DMS 273 treated with DMSO at 0.1 percent for 48 hours (cell line): Measurements from ENCODE around the gene GALNT17.
A peak's percentile ranks its signal among the peaks of the same experiment; 100 is the strongest.

Experiments
- DNase-seq: peaks from one replicate; lab custom pipeline; 2025; lab: John Stamatoyannopoulos, UW

GALNT17 gene

DNA sequence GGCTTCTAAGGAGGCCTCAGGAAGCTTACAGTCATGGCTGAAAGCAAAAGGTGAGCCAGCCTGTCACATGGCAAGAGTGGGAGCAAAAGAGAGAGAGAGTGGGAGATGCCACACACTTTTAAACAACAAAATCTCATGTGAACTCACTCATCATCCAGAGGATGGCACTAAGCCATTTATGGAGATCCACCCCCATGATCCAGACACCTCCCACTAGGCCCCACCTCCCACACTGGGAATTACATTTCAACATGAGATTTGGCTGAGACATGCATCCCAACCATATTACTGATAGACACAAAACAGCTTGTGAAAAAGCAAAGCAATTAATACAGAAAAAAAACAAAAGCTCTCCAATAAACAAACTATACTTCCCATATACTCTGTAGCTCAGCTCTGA, 210.3 kb downstream of the GALNT17 start:
- no peak for DNase-seq

DNA sequence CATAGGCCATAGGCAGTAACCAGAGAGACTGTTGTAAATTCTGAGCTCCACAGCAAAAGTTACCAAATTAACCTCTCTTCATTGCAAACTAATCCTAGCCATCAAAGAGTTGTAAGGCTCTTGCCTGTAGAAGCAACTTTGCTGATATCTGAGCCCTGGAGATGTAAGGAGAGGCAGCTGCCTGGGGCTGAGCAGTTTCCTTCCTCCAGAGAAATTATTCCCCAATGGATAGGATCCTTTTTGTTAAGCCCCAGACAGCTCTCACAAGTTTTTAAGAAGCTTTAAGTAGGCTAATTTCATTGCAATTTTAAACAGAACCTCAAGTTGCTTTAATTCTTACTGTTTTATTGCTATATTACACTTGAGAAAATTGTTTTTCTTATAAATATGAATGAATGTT, 211.1 kb downstream of the GALNT17 start:
- no peak for DNase-seq

DNA sequence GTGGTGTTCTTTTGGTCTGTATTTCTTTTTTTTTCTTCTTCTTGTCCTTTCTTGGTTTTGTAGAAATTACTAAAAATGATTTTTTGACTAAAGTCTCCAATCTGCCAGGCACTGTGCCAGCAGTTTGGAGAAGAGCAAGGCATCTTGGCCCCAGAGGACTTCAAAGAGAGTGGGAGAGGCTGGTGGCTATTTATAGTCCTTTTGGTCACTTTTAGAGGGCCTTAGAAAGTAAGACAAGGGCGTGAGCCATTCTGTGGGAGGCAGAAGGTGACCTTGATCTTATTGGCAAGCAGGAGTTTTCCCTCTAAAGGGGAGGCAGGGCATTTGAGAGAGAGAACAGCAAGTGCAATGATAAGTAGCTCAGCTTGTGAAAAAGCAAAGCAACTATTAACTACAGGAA, 211.9 kb downstream of the GALNT17 start:
- no peak for DNase-seq

DNA sequence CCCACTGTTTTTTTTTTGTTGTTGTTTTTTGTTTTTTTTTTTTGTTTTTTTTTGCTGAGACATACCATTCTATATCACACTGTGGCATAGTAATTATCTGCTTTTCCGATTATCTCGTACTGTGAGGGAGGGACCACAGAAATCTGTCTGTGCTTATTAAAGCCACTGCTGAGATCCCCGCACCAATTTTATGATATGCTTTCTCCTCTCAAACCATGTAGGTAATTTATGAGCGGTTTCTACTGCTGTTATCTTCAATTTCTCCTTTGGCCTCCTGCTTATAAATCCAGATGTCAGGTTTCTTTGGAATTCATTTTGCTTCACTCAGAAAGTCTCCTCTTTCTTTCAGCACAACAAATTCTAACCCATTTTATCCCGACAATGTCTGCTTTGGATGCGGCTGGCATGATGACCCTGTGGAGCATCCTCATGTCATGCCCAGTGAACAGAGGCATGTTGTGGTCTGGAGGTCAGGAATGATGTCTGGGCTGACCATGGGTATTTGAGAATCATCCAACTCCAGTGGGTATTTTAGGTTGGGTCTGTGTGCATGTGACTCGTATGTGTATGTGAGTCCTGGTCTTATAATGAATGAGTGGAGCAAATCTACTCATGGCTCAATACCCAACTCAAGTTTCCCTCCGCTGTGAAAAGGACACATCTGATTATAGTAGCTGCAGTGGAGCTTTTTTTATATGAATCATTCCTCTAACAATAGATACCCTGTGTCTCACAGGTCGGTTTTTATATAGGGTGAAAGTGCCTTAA, 213.4 kb downstream of the GALNT17 start:
- no peak for DNase-seq

DNA sequence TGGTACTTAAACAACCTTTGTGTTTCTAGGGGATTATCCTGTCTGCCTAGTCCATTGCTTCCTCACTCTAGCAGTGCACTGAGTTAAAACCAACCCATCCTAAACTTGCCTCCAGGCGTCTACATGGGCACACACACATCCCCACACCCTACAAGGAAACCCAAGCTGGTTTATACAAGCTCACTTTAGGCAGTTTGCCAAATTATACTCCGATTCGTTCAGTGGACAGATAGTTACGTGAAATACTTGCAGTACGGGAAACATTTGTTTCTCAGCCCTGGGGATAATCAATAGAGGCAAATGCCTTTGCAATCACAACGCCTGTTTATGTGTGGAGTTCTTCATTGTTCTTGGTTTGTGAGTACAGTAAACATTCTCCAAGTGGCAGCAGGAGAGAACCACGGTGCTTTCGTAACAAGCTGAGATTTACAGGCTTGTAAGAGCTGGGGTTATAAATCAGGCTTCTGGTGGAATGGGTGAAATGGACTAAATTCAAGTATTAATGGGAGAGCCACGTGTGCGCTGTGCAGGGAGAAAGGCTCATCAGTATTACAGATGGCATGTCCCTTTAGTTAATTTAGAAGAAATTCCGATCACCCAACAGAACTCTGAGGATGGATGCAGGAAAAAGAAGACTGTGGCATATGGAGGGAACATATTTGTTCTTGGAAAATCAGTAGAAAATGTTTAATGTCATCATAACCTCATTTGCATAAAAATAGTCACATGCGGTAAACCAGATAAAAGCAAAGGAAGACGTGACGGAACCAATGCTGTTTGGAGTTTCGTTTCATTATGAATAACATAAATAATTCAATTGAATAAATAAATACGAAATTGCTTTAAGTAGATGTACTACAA, 217.1 kb downstream of the GALNT17 start:
- DNase-seq = peak; percentile 68

DNA sequence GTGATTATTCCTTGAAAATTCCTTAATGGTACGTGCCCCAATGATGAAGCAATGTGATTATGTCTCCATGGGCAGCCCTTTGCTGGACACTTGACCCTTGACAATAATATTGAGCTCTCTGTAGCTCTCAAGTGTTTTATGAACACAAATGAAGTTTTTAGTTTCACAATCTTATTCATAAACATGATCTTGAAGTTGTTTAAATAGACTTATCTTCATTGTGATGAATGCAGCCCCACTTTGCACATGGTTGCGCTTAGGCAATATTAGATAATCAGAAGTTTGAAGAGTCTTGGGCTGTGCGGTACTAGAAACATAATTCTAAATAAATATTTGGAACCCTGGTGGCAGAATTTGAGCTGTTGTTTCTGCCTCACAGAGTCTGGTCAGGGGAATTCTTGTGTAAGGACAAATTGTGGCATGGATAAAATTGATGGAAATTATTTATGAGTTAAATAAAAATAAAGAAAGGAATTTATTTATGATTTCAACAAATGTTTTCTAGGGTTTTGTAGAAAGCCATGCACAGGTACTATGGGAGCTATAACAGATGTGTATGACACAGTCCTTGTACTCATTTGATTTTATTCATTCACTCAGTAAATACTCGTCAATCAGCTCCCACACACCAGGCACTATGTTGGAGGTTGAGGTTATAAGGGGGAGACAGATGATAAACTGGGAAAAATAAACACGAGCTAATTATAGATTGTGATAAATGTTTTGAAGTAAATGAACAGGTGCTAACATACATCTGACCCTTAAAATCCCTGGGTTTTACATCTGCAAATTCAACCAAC, 217.9 kb downstream of the GALNT17 start:
- DNase-seq = no peak

DNA sequence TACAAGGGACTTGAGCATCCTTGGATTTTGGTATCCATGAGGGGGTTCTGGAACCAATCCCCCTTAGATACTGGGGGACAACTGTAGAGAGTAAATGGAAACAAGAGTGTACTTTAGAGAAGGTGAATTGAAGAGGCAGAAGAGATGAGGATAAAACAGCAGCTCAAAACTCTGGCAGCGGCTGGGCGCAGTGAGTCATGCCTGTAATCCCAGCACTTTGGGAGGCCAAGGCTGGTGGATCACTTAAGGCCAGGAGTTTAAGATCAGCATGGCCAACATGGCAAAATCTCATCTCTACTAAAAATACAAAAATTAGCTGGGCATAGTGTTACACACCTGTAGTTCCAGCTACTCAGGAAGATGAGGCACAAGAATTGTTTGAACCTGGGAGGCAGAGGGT, 218.7 kb downstream of the GALNT17 start:
- DNase-seq = no peak

DNA sequence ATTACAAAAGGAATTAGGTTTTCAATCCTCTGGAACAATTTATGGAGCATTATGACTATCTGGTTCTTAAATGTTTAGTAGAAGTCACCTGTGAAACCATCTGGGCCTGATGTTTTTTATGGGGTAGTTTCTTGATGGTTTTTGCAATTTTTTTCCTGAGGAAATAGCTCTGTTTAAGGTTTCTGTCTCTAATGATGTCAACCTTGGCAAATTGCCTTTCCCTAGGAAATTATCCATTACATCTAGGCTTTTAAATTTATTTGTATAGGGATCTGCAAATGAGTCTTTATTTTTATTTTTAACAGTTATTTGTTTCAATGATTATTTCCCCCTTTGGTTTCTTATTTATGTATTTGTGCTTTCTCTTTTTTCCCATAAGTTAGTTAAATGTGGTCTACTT, 222.8 kb downstream of the GALNT17 start:
- DNase-seq = no peak

DNA sequence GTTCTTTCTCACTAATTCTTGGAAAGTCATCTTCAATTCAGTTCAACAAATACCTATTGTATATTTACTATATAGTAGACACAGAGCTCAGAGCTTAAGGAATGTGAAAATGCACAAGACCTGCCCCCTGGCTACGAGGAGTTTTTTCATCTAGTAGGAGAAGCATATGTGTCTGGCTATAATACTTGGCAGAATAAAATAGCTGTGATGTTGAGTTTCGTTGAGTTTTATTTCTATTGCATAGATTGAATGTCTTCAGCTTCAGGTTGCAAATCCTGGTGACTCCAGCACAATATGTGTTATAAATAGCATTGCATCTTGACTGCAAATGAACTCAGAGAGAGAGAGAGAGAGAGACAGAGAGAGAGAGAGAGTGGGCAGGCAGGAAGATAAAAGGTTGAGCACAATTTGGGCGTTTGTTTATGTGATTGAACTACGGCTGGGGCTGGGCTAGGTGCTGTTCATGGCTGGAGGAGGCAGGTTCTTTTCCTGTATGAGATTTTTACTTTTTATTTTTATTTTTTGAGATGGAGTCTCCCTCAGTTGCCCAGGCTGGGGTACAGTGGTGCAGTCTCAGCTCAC, 229.6 kb downstream of the GALNT17 start:
- no peak for DNase-seq

DNA sequence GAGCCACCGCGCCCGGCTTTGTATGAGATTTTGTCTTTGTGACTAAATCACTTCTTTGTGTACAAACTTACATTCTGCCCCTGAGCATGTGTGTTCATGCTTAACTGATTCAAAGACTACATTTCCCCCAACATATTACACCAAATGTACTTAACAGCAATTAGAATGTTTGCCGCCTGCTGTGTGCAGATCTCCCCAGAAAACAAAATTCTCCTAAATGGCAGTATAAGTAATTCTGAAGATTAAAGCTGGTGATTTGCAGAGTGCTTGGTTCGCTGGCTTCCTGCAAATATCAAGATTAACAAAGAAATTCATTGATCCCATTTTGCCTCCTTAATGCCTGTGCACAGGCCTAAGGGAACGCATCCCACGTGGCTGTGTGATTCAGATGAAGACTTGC, 230.3 kb downstream of the GALNT17 start:
- no peak for DNase-seq

DNA sequence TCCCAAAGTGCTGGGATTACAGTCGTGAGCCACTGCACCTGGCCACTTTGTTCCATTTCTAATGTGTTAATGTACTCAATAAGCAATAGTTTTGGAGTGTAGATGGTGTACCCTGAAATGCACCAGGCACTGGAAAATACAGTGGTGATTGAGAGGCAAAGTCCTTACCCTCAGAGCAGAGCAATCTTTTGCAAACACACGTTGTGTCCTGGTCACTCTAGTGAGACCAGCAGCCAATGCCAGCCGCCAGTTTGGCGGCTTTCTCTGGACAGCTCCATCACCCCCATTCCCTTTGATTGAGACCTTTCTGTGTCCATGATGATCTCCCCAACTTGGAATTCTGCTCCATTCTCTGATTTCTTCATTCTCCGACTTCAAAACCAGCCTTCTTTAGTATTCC, 231.3 kb downstream of the GALNT17 start:
- no peak for DNase-seq

DNA sequence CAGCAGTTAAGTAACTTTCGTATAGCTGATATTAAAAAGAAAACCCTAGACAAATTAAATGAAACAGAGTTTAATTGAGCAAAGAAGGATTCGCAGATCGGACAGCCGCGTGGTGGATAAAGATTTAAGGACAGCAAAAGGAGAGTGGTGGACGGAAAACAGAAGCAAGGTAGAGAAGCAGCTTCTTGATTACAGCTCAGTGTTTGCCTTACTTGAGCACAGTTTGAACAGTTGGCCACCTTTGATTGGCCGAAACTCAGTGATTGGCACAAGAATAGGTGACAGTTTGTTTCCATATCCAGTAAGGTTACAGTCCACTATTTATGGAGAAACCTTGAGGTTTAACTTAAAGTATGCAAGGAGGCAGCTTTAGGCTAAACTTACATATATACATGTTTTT, 231.7 kb downstream of the GALNT17 start:
- no peak for DNase-seq

DNA sequence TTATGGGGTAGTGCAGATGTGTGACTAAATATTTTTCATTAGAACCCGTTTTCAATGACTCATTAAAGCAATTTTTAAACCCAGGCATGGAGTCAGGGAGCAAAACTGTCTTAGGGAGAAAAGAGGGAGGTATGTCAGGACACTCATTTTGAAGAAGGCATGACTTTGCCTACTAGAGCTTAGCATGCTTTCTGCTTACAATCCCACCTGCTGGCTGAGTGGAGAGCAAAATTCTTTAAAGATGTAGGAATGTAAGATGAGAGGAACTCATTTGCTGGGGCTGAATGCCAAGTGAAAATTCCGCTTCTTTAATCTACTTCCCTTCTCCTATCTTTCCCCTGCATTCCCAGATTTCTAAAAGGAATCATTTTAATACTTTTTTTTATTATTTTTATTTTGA, 232.6 kb downstream of the GALNT17 start:
- no peak for DNase-seq

DNA sequence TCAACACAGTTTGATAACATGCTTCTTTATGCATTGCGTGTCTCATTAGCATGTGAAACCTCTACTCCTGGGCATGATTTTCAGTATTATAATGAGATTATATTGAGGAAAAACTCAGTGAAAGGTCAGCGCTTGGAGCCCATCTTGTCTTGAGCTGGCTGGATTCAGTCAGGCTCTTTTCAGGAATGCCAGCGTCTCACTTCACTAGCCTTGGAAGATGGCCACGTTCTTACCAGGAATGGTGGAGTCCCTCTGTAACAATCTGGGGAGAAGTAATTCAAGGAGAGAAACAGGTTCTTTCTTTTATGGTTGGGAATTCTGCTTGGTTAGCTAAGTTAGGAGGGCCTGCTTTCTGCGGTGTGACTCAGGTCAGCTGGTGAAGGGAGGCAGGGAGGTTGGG, 241.0 kb downstream of the GALNT17 start:
- DNase-seq = no peak

DNA sequence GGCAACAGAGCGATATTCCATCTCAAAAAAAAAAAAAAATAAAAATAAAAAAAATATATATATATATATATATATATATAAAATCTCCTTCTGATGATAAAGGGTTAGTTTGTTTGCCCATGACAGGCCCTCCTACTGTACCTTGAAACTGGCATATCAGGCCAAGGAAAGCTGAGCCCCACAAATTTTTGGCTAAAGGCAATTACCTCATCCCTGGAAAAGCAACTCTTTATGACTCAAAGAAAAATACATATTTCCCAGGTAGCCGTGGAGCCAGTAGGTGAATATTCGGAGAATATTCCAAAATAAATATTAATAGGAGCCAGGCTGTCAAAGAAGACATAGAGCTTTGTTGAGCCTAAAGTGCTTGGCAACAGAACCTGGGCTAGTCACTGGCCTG, 245.1 kb downstream of the GALNT17 start:
- DNase-seq = no peak

DNA sequence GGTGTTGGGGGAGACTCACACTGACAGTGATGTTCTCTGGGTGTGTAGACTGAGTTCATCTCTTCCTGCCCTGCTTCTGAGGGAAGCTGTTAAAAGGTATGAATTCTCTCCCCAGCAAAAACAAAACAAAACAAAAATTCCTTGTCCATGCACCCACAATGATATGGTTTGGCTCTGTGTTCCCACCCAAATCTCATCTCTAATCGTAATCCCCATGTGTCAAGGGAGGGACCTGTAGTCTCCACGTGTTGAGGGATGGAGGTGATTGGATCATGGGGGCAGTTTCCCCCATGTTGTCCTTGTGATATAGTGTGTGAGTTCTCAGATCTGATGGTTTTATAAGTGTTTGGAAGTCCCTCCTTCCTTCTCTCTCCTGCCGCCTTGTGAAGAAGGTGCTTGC, 245.5 kb downstream of the GALNT17 start:
- no peak for DNase-seq

DNA sequence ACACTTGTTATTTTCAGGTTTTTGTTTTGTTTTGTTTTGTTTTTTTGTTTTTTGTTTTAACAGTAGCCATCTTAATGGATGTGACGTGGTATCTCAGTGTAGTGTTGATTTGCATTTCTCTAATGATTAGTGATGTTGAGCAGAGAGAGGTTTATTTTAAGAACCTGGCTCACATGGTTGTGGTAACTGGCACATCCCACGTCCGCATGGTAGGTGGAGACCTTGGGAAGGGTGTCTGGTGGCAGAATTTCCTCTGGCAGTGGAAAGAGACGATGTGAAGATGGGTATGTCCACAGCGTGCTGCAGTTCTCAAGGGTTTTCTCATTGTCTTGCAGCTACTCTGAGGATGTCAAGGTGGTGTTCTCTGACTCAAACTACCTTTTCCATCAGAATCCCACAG, 252.2 kb downstream of the GALNT17 start:
- no peak for DNase-seq

DNA sequence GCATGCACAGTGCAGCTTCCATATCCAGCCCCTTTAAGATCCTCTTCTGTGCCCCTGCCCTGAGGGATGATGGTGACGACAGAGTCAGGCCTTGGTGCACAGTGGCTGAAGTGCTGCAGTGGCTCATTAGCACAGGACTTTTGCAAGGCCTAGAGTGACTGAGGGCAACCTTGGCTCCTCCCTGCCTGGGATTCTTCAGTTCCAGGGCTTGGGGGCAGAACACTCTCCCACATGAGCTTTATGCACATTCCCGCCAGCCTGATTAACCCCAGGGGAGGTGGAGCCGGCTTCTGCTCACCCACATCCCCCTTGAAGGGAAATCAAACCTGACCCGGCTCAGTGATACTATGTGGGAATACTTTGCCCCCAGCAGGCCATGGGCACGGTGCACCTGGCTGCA, 253.4 kb downstream of the GALNT17 start:
- DNase-seq = no peak

DNA sequence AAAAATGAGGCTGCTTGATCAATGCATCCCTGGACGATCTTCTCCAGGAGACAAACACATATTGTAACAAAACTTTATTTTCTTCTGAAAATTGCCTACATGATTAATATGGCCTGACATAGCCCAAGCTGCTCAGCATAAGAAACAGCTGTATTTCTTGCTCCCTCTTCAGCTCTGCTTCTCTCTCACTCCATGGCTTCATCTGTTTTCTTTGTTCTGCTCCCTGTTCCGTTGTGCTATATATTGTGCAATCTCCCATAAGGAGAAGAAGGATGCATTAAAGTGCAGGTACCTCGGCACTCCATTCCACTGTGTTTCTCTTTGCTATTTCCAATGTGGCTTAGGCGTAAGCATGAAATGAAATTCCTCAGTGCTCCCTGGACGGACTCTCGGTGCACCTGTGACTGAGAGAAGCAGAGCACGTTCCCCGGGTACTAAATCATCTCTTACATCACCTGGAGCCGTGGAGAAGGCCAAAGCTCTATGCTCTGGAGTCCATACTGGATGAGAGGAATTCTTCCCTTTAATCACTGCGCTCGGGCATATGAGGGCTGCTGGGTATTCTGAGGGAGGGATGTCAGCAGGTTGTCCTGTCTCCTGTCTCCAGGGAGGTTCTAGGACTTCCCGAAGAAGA, 254.3 kb downstream of the GALNT17 start:
- DNase-seq = no peak

DNA sequence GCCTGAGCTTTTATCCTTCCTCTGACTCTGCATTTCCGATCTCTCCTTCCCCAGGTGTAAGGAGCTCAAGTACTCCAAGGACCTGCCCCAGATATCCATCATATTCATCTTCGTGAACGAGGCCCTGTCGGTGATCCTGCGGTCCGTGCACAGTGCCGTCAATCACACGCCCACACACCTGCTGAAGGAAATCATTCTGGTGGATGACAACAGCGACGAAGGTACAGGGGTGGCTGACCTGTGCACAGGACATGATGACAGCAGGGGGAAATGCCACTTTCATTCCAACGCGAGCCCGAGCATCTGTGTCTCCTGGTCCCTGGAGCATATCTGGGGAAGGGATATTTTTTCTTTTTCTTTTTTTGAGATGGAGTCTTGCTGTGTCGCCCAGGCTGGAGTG, 256.2 kb downstream of the GALNT17 start:
- DNase-seq = no peak

DNA sequence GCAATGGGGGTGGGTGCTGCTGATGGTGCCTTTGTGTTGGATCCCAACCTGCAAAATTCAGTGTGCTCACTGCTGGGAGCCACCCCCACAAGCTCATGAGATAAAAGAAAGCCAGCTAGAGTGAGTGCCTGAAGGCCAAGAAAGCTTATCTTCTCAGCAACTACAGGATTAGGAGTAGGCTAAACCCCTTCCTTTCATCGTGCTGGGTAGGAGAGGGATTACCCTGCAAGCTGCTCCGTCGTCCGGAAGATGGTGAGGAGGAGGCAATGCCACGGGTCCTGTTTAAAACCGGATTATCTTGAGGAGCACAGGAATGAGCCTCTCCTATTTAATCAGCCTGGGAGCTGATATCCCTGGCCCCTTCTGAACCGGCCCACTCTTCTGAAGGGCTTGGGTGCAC, 258.0 kb downstream of the GALNT17 start:
- DNase-seq = no peak

DNA sequence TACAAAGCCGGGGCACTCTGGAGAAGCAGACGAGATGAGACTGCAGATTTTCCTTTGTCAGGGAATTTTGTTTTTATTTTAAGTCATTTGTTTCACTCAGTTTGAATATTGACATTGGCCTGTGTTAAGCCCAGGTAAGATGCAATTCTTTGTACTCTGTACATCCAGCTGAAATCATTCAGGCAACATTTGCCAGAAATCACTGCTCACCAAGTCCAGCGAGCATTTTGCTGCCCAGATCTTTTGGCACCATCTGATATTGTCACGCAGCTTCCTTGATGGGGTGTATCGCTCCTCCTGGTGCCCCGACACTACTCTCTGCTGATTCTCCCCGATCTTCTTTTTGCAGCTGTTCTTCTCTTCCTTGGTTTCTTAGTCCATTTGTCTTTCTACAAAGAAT, 261.7 kb downstream of the GALNT17 start:
- no peak for DNase-seq
